B cell (primary cell): ENCODE data around the gene PAK4. TPM values are rescaled to one million over a fixed set of nuclear protein-coding genes. Genes with fewer than 3 reads are reported as not detected.

Experiments
- ATAC-seq: fragments of 200-7000 bp; cut with Tn5 transposase; one replicate; pipeline ENCODE4 v1.10.0; 2021; ENCODE audit warnings: low read depth, mild to moderate bottlenecking, moderate number of reproducible peaks, moderate library complexity
- CTCF ChIA-PET: fragments of 350-600 bp; sonication (Branson Sonifier 250); formaldehyde crosslinking; loops from one replicate; lab custom pipeline; 2021; ENCODE audit warnings: antibody characterized with exemption, inconsistent platforms; lab: Charles Lee
- POLR2A ChIA-PET: fragments of 350-600 bp; sonication (Branson Sonifier 250); formaldehyde crosslinking; loops from one replicate; lab custom pipeline; 2021; ENCODE audit warnings: antibody characterized with exemption; lab: Charles Lee
- DNase-seq: peaks from one replicate; pipeline ENCODE4 v3.0.0; 2013
- H2AFZ ChIP-seq: 2 replicates; pipeline ENCODE4 v1.6.1; 2012; ENCODE audit warnings: mild to moderate bottlenecking, low read depth, low read length; ENCODE audit not compliant: insufficient read depth, poor library complexity, severe bottlenecking
- H3K27ac ChIP-seq, 2 donors: 1 replicate in 1 of 2; 2 replicates in 1 of 2; pipeline ENCODE4 v1.5.1; 2012 to 2013; ENCODE audit warnings: low read length in 2 of 2, mild to moderate bottlenecking in 2 of 2, moderate library complexity in 1 of 2
- H3K27me3 ChIP-seq, 4 experiments: fragments of 200-600 bp in 1 of 4; sonication (generic) in 1 of 4; replicated peaks in 1 of 4; 1 replicate in 2 of 4; 2 replicates in 2 of 4; pipeline versions ENCODE4 v1.6.1 to v1.7.0; 2013 to 2016; ENCODE audit warnings: low read length in 3 of 4, mild to moderate bottlenecking in 2 of 4, mixed read lengths in 1 of 4, moderate library complexity in 1 of 4; ENCODE audit not compliant: insufficient read depth in 4 of 4, control insufficient read depth in 3 of 4; ENCODE audit errors: control extremely low read depth in 1 of 4
- H3K36me3 ChIP-seq, 2 experiments: replicated peaks in 1 of 2; 1 replicate in 1 of 2; 2 replicates in 1 of 2; pipeline versions ENCODE4 v1.6.1 to v1.7.1; 2013; ENCODE audit warnings: low read length in 1 of 2; ENCODE audit not compliant: insufficient read depth in 2 of 2, control insufficient read depth in 1 of 2; ENCODE audit errors: control extremely low read depth in 1 of 2, extremely low read depth in 1 of 2
- H3K4me1 ChIP-seq, 2 donors: fragments of 200-600 bp in 1 of 2; sonication (generic) in 1 of 2; 1 replicate in 1 of 2; 2 replicates in 1 of 2; pipeline versions ENCODE4 v1.5.1 to v1.6.1; 2013 to 2017; ENCODE audit warnings: low read length in 2 of 2; ENCODE audit not compliant: control insufficient read depth in 2 of 2, insufficient read depth in 2 of 2
- H3K4me2 ChIP-seq: replicated peaks from 2 replicates; pipeline ENCODE3; 2012; ENCODE audit warnings: mild to moderate bottlenecking, low read depth, low read length; ENCODE audit not compliant: poor library complexity, severe bottlenecking
- H3K4me3 ChIP-seq, 5 experiments: fragments of 200-600 bp in 1 of 5; sonication (generic) in 1 of 5; 1 replicate in 3 of 5; 2 replicates in 2 of 5; pipeline versions ENCODE4 v1.5.1 to v1.7.0; 2011 to 2016; ENCODE audit warnings: low read length in 4 of 5, mild to moderate bottlenecking in 4 of 5, low read depth in 2 of 5, control low read depth in 1 of 5, moderate library complexity in 1 of 5; ENCODE audit not compliant: insufficient read depth in 1 of 5; ENCODE audit errors: control extremely low read depth in 1 of 5, extremely low read depth in 1 of 5
- H3K79me2 ChIP-seq: fragments of 200-600 bp; sonication (generic); one replicate; pipeline ENCODE4 v1.6.0; 2016; ENCODE audit warnings: low read length; ENCODE audit not compliant: control insufficient read depth, insufficient read depth
- H3K9ac ChIP-seq: fragments of 200-600 bp; sonication (generic); 2 replicates; pipeline ENCODE4 v1.6.1; 2017; ENCODE audit warnings: mild to moderate bottlenecking, low read length, moderate library complexity
- H3K9me3 ChIP-seq, 3 donors: one replicate each; pipeline versions ENCODE4 v1.6.1 to v1.7.1; 2013; ENCODE audit warnings: low read length in 2 of 3; ENCODE audit not compliant: control insufficient read depth in 2 of 3, insufficient read depth in 1 of 3; ENCODE audit errors: control extremely low read depth in 1 of 3
- H4K20me1 ChIP-seq: 2 replicates; pipeline ENCODE4 v1.6.0; 2012; ENCODE audit warnings: mild to moderate bottlenecking, low read length; ENCODE audit not compliant: insufficient read depth, control insufficient read depth, poor library complexity, severe bottlenecking
- H3K27ac Mint-ChIP-seq: one replicate; pipeline ENCODE4 v1.8.0; 2021; ENCODE audit warnings: mixed read lengths
- H3K27me3 Mint-ChIP-seq: one replicate; pipeline ENCODE4 v1.8.0; 2021; ENCODE audit warnings: mixed read lengths
- H3K4me1 Mint-ChIP-seq: one replicate; pipeline ENCODE4 v1.8.0; 2021; ENCODE audit warnings: mixed read lengths
- H3K4me3 Mint-ChIP-seq: one replicate; pipeline ENCODE4 v1.8.0; 2021; ENCODE audit warnings: mixed read lengths
- H3K9me3 Mint-ChIP-seq: one replicate; pipeline ENCODE4 v1.8.0; 2022; ENCODE audit warnings: mixed read lengths; ENCODE audit not compliant: insufficient read depth
- EZH2 ChIP-seq: IDR thresholded peaks from 2 replicates; pipeline ENCODE4 v1.6.1; 2012; ENCODE audit warnings: borderline replicate concordance, low read depth, mild to moderate bottlenecking, moderate library complexity, low read length; ENCODE audit not compliant: insufficient read depth, poor library complexity, severe bottlenecking
- WGBS: methylation state at CpG from one replicate; pipeline ENCODE4 v1.1.5; 2013; ENCODE audit warnings: missing lambda C conversion rate; ENCODE audit not compliant: insufficient coverage; 5-methylcytosine and 5-hydroxymethylcytosine counted together
- intact Hi-C: fragments of 100-400 bp; cut with micrococcal nuclease; formaldehyde crosslinking; loops from one replicate; pipeline ENCODE4 v1.10.0; 2022
- polyA plus RNA-seq: library from polyadenylated mRNA; depleted of rRNA; stranded (reverse); fragments of >200 nt; gene quantifications from 2 replicates; pipeline ENCODE4 v1.2.3, GENCODE V29; 2012
- total RNA-seq, 2 donors: library from RNA; stranded (reverse); fragments of 120-200 nt in 1 of 2; gene quantifications; 1 replicate in 1 of 2; 2 replicates in 1 of 2; pipeline versions ENCODE4 v1.2.3 to v1.2.4, GENCODE V29; 2013 to 2022
- TF ChIP-seq, protein P1 (sequence below): fragments of 200-600 bp; IDR thresholded peaks from one replicate; pipeline ENCODE4 v1.8.0; 2022; ENCODE audit warnings: antibody characterized with exemption, mild to moderate bottlenecking

Gene PAK4
- total and polyA plus RNA-seq, 2 donors (not counting 1 experiment from before 2014, with no cell fraction given): 12.0 to 23.3 TPM

DNA sequence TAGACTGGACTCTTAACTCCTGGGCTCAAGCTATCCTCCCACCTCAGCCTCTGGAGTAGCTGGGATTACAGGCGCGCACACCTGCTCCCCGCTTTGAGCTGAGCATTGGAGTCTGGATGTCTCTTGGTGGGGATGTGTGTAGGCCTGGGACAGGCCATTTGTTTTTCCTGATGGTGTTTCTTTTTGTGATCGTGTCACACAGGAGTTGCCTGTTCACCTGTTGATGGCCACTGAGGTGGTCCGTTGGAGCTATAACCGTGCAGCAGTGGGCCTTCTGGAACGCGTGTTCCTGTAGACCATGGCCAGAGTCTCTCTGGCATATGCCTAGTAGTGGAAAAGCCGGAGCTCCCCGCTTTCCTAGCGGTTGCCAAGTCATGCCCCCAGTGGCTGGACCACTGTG, 3.5 kb downstream of the PAK4 start:
- ATAC-seq (no peak), DNase-seq (no peak)
- Histone ChIP-seq H3K9ac (no peak overlapping the region), H3K4me3 (no peak overlapping the region), H2AFZ (no peak overlapping the region), H3K4me1 (peaks cover 0 to 30% of the 10 kb centered on the region in 2 donors), H3K27me3 (no peaks in the 10 kb centered on the region), H3K36me3 (no peaks in the 10 kb centered on the region), H3K4me2 (no peak overlapping the region), H3K27ac (no peak overlapping the region), H3K9me3 (no peaks in the 10 kb centered on the region), H3K79me2 (peaks cover 35% of the 10 kb centered on the region), H4K20me1 (peaks cover 16% of the 10 kb centered on the region)
- no peaks in the 10 kb centered on the region for H3K9me3 Mint-ChIP-seq
- intact Hi-C loops: no loop called here
- no peaks in the 10 kb centered on the region for H3K27me3 Mint-ChIP-seq
- H3K27ac Mint-ChIP-seq: no peak overlapping the region
- peaks cover 63% of the 10 kb centered on the region for H3K4me1 Mint-ChIP-seq
- 94% methylated on average over 9 of the region's 11 CpGs for WGBS
- no peak for TF ChIP-seq EZH2
- TF ChIP-seq, protein P1, sequence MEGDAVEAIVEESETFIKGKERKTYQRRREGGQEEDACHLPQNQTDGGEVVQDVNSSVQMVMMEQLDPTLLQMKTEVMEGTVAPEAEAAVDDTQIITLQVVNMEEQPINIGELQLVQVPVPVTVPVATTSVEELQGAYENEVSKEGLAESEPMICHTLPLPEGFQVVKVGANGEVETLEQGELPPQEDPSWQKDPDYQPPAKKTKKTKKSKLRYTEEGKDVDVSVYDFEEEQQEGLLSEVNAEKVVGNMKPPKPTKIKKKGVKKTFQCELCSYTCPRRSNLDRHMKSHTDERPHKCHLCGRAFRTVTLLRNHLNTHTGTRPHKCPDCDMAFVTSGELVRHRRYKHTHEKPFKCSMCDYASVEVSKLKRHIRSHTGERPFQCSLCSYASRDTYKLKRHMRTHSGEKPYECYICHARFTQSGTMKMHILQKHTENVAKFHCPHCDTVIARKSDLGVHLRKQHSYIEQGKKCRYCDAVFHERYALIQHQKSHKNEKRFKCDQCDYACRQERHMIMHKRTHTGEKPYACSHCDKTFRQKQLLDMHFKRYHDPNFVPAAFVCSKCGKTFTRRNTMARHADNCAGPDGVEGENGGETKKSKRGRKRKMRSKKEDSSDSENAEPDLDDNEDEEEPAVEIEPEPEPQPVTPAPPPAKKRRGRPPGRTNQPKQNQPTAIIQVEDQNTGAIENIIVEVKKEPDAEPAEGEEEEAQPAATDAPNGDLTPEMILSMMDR: no peak
- ChIA-PET POLR2A (no interaction called here), CTCF (interaction anchor here (0.5 kb wide), 2 partner anchors 10 to 63 kb away, joined by 3 to 4 read pairs; no protein-coding TSS in a partner anchor)
- H3K4me3 Mint-ChIP-seq: no peak overlapping the region

DNA sequence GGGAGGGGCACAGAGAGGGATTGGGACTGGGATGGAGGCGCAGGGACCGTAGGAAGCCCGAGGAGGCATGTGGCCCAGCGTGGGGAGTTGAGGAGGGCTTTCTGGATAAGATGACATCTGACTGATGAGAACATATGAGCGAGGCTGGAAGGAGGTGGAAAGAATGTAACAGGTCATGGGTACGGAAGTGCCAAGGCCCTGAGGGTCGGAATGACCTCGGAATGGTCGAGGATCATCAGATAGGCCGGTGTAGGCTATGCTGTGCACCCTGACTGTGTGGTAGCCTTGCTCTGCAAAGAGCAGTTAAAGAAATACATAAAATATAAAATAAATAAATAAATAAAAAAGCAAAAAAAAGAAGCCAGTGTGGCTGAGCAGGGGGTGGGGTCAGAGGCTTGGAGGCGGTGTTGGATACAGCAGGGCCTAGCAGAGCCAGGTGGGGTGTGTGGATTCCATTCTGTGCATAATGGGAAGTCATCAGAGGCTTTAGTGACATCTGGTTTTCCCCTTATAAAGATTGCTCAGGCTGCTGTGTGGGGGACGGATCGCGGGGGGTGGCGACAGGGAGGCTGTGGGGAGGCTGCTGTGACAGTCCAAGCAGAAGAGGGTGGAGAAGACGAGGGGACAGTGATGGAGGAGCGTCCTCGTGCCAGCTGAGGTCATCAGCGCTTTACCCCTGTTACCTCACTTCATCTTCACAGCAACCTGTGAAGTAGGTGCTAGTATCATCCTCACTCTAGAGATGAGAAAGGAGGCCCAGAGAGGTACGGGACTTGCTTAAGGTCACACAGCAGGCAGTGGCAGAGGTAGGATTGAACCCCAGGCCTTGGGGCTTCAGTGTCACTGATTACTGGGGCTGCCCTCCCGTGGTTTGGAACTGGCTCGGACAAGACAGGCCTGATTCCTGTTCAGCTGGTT, 5.0 kb downstream of the PAK4 start:
- peaks cover 0 to 17% of the 10 kb centered on the region in 2 donors for H3K4me1 ChIP-seq
- Mint-ChIP-seq H3K27ac (no peak overlapping the region), H3K4me3 (no peak overlapping the region), H3K27me3 (no peaks in the 10 kb centered on the region), H3K9me3 (no peaks in the 10 kb centered on the region), H3K4me1 (peaks cover 55% of the 10 kb centered on the region)
- H4K20me1 ChIP-seq: peaks cover 17% of the 10 kb centered on the region
- H3K9ac ChIP-seq: no peak overlapping the region
- H2AFZ ChIP-seq: no peak overlapping the region
- 73% methylated on average over 11 of the region's 22 CpGs for WGBS
- DNase-seq: peak; percentile 32
- no peak for ATAC-seq
- no peaks in the 10 kb centered on the region for H3K36me3 ChIP-seq
- intact Hi-C loops: no loop called here
- H3K4me2 ChIP-seq: peak overlapping the region; percentile 32
- ChIA-PET POLR2A (no interaction called here), CTCF (interaction anchor here (1.3 kb wide), 1 partner anchor 8 kb away, joined by 3 read pairs; no protein-coding TSS in a partner anchor)
- H3K79me2 ChIP-seq: peaks cover 46% of the 10 kb centered on the region
- no peak for TF ChIP-seq EZH2
- TF ChIP-seq, protein P1: no peak
- H3K4me3 ChIP-seq: no peak overlapping the region
- H3K9me3 ChIP-seq: no peaks in the 10 kb centered on the region
- H3K27me3 ChIP-seq: no peaks in the 10 kb centered on the region
- no peak overlapping the region for H3K27ac ChIP-seq
